ENCODE measurements around the gene DNAH2. TPM values are rescaled to one million over a fixed set of nuclear protein-coding genes. Genes with fewer than 3 reads are reported as not detected.

DNAH2 gene
- total RNA-seq, 1 experiment from 2014 or later: 0.13 TPM

- Histone ChIP-seq H3K4me3 (ENCODE audit: low read depth in 2 of 2, low read length in 2 of 2) (no peak overlapping the region), H3K36me3 (ENCODE audit: control insufficient read depth, insufficient read depth, low read length) (no peaks in the 10 kb centered on the region), H3K27me3 (ENCODE audit: control insufficient read depth, insufficient read depth, low read length) (no peaks in the 10 kb centered on the region), H3K4me1 (ENCODE audit: control insufficient read depth, insufficient read depth, low read length) (no peaks in the 10 kb centered on the region), H3K27ac (ENCODE audit: low read length) (no peak overlapping the region), H3K9me3 (ENCODE audit: control insufficient read depth, insufficient read depth, low read depth, low read length) (no peaks in the 10 kb centered on the region)
- in situ Hi-C loops (cut with HindIII; ENCODE audit: low pct_unique_long_range_greater_than_20kb, low sequenced_read_pairs): no loop called here
- POLR2A ChIA-PET: no interaction called here
- intact Hi-C loops (cut with micrococcal nuclease; ENCODE audit: unreplicated experiment): no loop called here
- no peak for ATAC-seq
- no TSS peak for BruUV-seq (replicated peaks)
- DNase-seq (ENCODE audit: low read depth, low spot score): no peak
- CTCF ChIA-PET: no interaction called here
- TF ChIP-seq REST (IDR thresholded peaks at IDR 0.05; ENCODE audit: insufficient read depth in 1 of 2, low read depth in 2 of 2, low read length in 1 of 2) (no peak), SIN3A (IDR thresholded peaks at IDR 0.05; ENCODE audit: borderline replicate concordance, insufficient read depth, low read depth, low read length) (no peak), TCF7L2 (IDR thresholded peaks at IDR 0.05; ENCODE audit: low read depth, low read length) (no peak), CTCF (IDR thresholded peaks at IDR 0.05) (no peak), POLR2AphosphoS5 (IDR thresholded peaks at IDR 0.05; ENCODE audit: low read depth, low read length) (no peak)
These were observed 102.7 kb downstream of the DNAH2 start for GRCh38 chr17:7820231-7820630.

- H3K4me3 ChIP-seq (ENCODE audit: low read depth in 2 of 2, low read length in 2 of 2): no peak overlapping the region
- H3K9me3 ChIP-seq (ENCODE audit: control insufficient read depth, insufficient read depth, low read depth, low read length): no peaks in the 10 kb centered on the region
- no peak for ATAC-seq
- no peak for DNase-seq (ENCODE audit: low read depth, low spot score)
- in situ Hi-C loops (cut with HindIII; ENCODE audit: low pct_unique_long_range_greater_than_20kb, low sequenced_read_pairs): no loop called here
- no peaks in the 10 kb centered on the region for H3K36me3 ChIP-seq (ENCODE audit: control insufficient read depth, insufficient read depth, low read length)
- POLR2A ChIA-PET: no interaction called here
- no peaks in the 10 kb centered on the region for H3K4me1 ChIP-seq (ENCODE audit: control insufficient read depth, insufficient read depth, low read length)
- no TSS peak for BruUV-seq (replicated peaks)
- CTCF ChIA-PET: no interaction called here
- intact Hi-C loops (cut with micrococcal nuclease; ENCODE audit: unreplicated experiment): no loop called here
- TF ChIP-seq POLR2AphosphoS5 (IDR thresholded peaks at IDR 0.05; ENCODE audit: low read depth, low read length) (no peak), TCF7L2 (IDR thresholded peaks at IDR 0.05; ENCODE audit: low read depth, low read length) (no peak), REST (IDR thresholded peaks at IDR 0.05; ENCODE audit: insufficient read depth in 1 of 2, low read depth in 2 of 2, low read length in 1 of 2) (no peak)
- H3K27me3 ChIP-seq (ENCODE audit: control insufficient read depth, insufficient read depth, low read length): no peaks in the 10 kb centered on the region
- no peak overlapping the region for H3K27ac ChIP-seq (ENCODE audit: low read length)
These were observed 104.6 kb downstream of the DNAH2 start for GRCh38 chr17:7822126-7822525.
